IMR-90 (cell line): Measurements from ENCODE around the gene CAMK2D. TPM values are rescaled to one million over a fixed set of nuclear protein-coding genes. Genes with fewer than 3 reads are reported as not detected.

ENCODE experiments used
- ATAC-seq: fragments of 200-7000 bp; cut with Tn5 transposase; 2 replicates; pipeline ENCODE4 v1.9.1; 2020; ENCODE audit warnings: low read depth, mild to moderate bottlenecking, moderate library complexity
- BruUV-seq: library from RNA; stranded (reverse); fragments of 400-500 nt; replicated peaks from 2 replicates; lab custom pipeline; 2021; lab: Mats Ljungman, UMichigan
- CTCF ChIA-PET: fragments of 300-600 bp; formaldehyde crosslinking; extraction: SDS; loops from one replicate; lab custom pipeline; 2021; ENCODE audit warnings: antibody characterized with exemption; lab: Yijun Ruan, JAX
- POLR2A ChIA-PET: fragments of 300-600 bp; sonication (Branson Sonifier 250); formaldehyde crosslinking; loops from one replicate; lab custom pipeline; 2022; ENCODE audit warnings: antibody characterized with exemption; ENCODE audit not compliant: unreplicated experiment; lab: Charles Lee
- DNase-seq: peaks from one replicate; pipeline ENCODE4 v3.0.0; 2013
- H2AFZ ChIP-seq: replicated peaks from 2 replicates; pipeline ENCODE3; 2013; ENCODE audit warnings: low read length, mild to moderate bottlenecking; ENCODE audit not compliant: poor library complexity
- H2AK5ac ChIP-seq: 2 replicates; pipeline ENCODE4 v1.6.1; 2013; ENCODE audit warnings: low read depth, low read length, inconsistent platforms
- H2AK9ac ChIP-seq: replicated peaks from 2 replicates; pipeline ENCODE3; 2013; ENCODE audit warnings: mild to moderate bottlenecking, low read depth, low read length, moderate library complexity; ENCODE audit not compliant: poor library complexity
- H2BK120ac ChIP-seq: 2 replicates; pipeline ENCODE4 v1.6.1; 2013; ENCODE audit warnings: low read depth, low read length, inconsistent platforms
- H2BK15ac ChIP-seq: 3 replicates; pipeline ENCODE4 v1.6.1; 2013; ENCODE audit warnings: low read depth, low read length, inconsistent platforms
- H2BK20ac ChIP-seq: 2 replicates; pipeline ENCODE4 v1.6.1; 2013; ENCODE audit warnings: low read depth, mild to moderate bottlenecking, inconsistent platforms, low read length, moderate library complexity
- H2BK5ac ChIP-seq: 2 replicates; pipeline ENCODE4 v1.6.1; 2013; ENCODE audit warnings: mild to moderate bottlenecking, low read depth, low read length, inconsistent platforms; ENCODE audit not compliant: poor library complexity, severe bottlenecking
- H3K14ac ChIP-seq: replicated peaks from 2 replicates; pipeline ENCODE4 v1.6.1; 2013; ENCODE audit warnings: low read depth, low read length, inconsistent platforms
- H3K18ac ChIP-seq: 2 replicates; pipeline ENCODE4 v1.6.1; 2013; ENCODE audit warnings: low read depth, low read length, control low read depth
- H3K23ac ChIP-seq: 2 replicates; pipeline ENCODE4 v1.6.1; 2013; ENCODE audit warnings: low read depth, low read length, inconsistent platforms
- H3K27ac ChIP-seq: 2 replicates; pipeline ENCODE4 v1.5.1; 2013; ENCODE audit warnings: mild to moderate bottlenecking, control low read depth, low read length; ENCODE audit not compliant: insufficient read depth
- H3K27me3 ChIP-seq: 2 replicates; pipeline ENCODE4 v1.6.1; 2013; ENCODE audit warnings: low read length; ENCODE audit not compliant: control insufficient read depth, insufficient read depth
- H3K36me3 ChIP-seq: 2 replicates; pipeline ENCODE4 v1.6.1; 2013; ENCODE audit warnings: low read length, mixed read lengths; ENCODE audit not compliant: control insufficient read depth, insufficient read depth
- H3K4ac ChIP-seq: 2 replicates; pipeline ENCODE4 v1.6.1; 2013; ENCODE audit warnings: low read depth, low read length, inconsistent platforms
- H3K4me1 ChIP-seq: 2 replicates; pipeline ENCODE4 v1.6.1; 2013; ENCODE audit warnings: low read length, mixed read lengths; ENCODE audit not compliant: control insufficient read depth, insufficient read depth
- H3K4me2 ChIP-seq: 2 replicates; pipeline ENCODE4 v1.6.1; 2013; ENCODE audit warnings: low read depth, mild to moderate bottlenecking, control low read depth, low read length, moderate library complexity
- H3K4me3 ChIP-seq: 2 replicates; pipeline ENCODE4 v1.5.1; 2013; ENCODE audit warnings: low read depth, mild to moderate bottlenecking, control low read depth, low read length, moderate library complexity; ENCODE audit not compliant: insufficient read depth
- H3K56ac ChIP-seq: 2 replicates; pipeline ENCODE4 v1.6.1; 2013; ENCODE audit warnings: low read length, inconsistent platforms; ENCODE audit not compliant: insufficient read depth; ENCODE audit errors: extremely low read depth
- H3K79me1 ChIP-seq, 2 experiments: 2 replicates each; pipeline ENCODE4 v1.6.1; 2013; ENCODE audit warnings: low read length in 2 of 2, inconsistent platforms in 1 of 2, low read depth in 1 of 2
- H3K9ac ChIP-seq: 2 replicates; pipeline ENCODE4 v1.6.1; 2013; ENCODE audit warnings: low read depth, low read length, control low read depth
- H3K9me1 ChIP-seq: 2 replicates; pipeline ENCODE4 v1.6.1; 2013; ENCODE audit warnings: low read length, inconsistent platforms; ENCODE audit not compliant: insufficient read depth
- H3K9me3 ChIP-seq: 2 replicates; pipeline ENCODE4 v1.6.1; 2013; ENCODE audit warnings: low read length; ENCODE audit not compliant: control insufficient read depth, insufficient read depth
- H4K20me1 ChIP-seq: 2 replicates; pipeline ENCODE4 v1.6.1; 2013; ENCODE audit warnings: low read length, inconsistent platforms; ENCODE audit not compliant: insufficient read depth
- H4K5ac ChIP-seq: 2 replicates; pipeline ENCODE4 v1.6.1; 2013; ENCODE audit warnings: mild to moderate bottlenecking, low read depth, low read length, control low read depth
- H4K8ac ChIP-seq, 2 experiments: 2 replicates each; pipeline ENCODE4 v1.6.1; 2013; ENCODE audit warnings: low read depth in 2 of 2, low read length in 2 of 2, control low read depth in 1 of 2, inconsistent platforms in 1 of 2
- H4K91ac ChIP-seq: 2 replicates; pipeline ENCODE4 v1.6.1; 2013; ENCODE audit warnings: low read depth, low read length, inconsistent platforms; ENCODE audit not compliant: insufficient read depth
- CEBPB ChIP-seq: IDR thresholded peaks from 2 replicates; pipeline ENCODE4 v1.6.1; 2012; ENCODE audit warnings: low read depth, low read length, improper control_type of control experiment
- RFX5 ChIP-seq: IDR thresholded peaks from 2 replicates; pipeline ENCODE4 v1.8.0; 2012; ENCODE audit warnings: low read depth, mild to moderate bottlenecking, low read length, moderate library complexity
- WGBS, 2 experiments: methylation state at CpG; one replicate each; pipeline versions ENCODE4 v1.1.5 to v1.1.7; 2013; ENCODE audit warnings: missing lambda C conversion rate in 2 of 2; ENCODE audit not compliant: insufficient read length in 1 of 2; ENCODE audit errors: extremely low coverage in 2 of 2; 5-methylcytosine and 5-hydroxymethylcytosine counted together
- dilution Hi-C: fragments of 300-500 bp; cut with HindIII; formaldehyde crosslinking; loops from one replicate; pipeline ENCODE4 v1.14.3; 2018; ENCODE audit warnings: low sequenced_read_pairs; ENCODE audit not compliant: unreplicated experiment
- in situ Hi-C: fragments of 300-500 bp; cut with MboI; formaldehyde crosslinking; loops from 3 replicates; pipeline ENCODE4 v1.14.3; 2019; ENCODE audit warnings: low sequenced_read_pairs, inconsistent platforms, mixed read lengths
- intact Hi-C: fragments of 100-400 bp; cut with micrococcal nuclease; formaldehyde crosslinking; loops from 2 replicates; pipeline ENCODE4 v1.10.0; 2022
- polyA plus RNA-seq, 3 experiments: library from polyadenylated mRNA; depleted of rRNA; stranded (reverse); fragments of >200 nt; gene quantifications; 2 replicates each; pipeline ENCODE4 v1.2.3, GENCODE V29; 2012; ENCODE audit warnings: low replicate concordance in 1 of 3
- total RNA-seq: library from RNA; depleted of rRNA; stranded (reverse); fragments of >200 nt; gene quantifications from 2 replicates; pipeline ENCODE4 v1.2.3, GENCODE V29; 2012

CAMK2D gene
- total and polyA plus RNA-seq, 2 of the 4 experiments (the other 2 are of a cell fraction) = 44.6 to 156 TPM

DNA sequence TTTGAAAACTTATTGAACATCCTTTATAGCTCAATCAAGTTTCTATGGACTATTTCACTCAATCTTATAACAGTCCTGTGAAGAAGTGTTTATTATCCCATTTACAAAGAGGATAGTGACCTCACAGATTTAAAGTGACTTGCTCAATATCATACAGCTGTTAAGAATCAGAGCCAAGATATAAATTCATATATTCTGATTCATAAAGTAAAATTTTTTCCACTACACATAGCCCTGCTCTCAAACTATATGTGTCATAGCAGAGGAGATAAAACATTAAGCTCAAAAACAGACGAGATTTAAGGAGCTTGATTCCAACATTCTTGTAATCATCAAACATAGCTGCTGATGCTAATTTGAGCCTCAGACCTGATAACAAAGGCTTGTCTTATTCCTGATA, 226.8 kb downstream of the CAMK2D start:
- in situ Hi-C loops = loop anchor here (25.0 kb wide), 1 partner anchor 828 kb away; no protein-coding TSS in a partner anchor
- Histone ChIP-seq H2AK9ac (no peak overlapping the region), H2BK20ac (no peak overlapping the region), H2AK5ac (no peak overlapping the region), H3K9me1 (no peaks in the 10 kb centered on the region), H4K20me1 (no peaks in the 10 kb centered on the region), H3K14ac (no peak overlapping the region), H2BK120ac (no peak overlapping the region), H2BK15ac (no peak overlapping the region), H3K56ac (no peak overlapping the region), H3K4me3 (no peak overlapping the region), H4K5ac (peak overlapping the region; percentile 68; the same call in 1 of the 2 replicates), H3K27me3 (no peaks in the 10 kb centered on the region), H3K18ac (no peak overlapping the region; the same call in 1 of the 2 replicates), H2BK5ac (no peak overlapping the region), H3K9ac (no peak overlapping the region), H4K8ac (no peak overlapping the region), H3K79me1 (peaks cover 9 to 17% of the 10 kb centered on the region in 2 experiments; a peak in 2 of 4 replicates), H3K4me1 (peaks cover 5% of the 10 kb centered on the region), H3K9me3 (no peaks in the 10 kb centered on the region), H3K4me2 (no peak overlapping the region), H3K27ac (no peak overlapping the region), H3K23ac (no peak overlapping the region), H2AFZ (no peak overlapping the region), H3K4ac (no peak overlapping the region), H4K91ac (no peak overlapping the region), H3K36me3 (peaks cover 3% of the 10 kb centered on the region; the same call in 1 of the 2 replicates)
- no CpG with 5 or more reads among the region's 1 CpG for WGBS, 2 experiments
- POLR2A ChIA-PET = interaction anchor here (0.5 kb wide), 1 partner anchor 446 kb away, joined by 6 read pairs; no protein-coding TSS in a partner anchor
- intact Hi-C loops = loop anchor here (5.0 kb wide), 1 partner anchor 848 kb away; no protein-coding TSS in a partner anchor
- DNase-seq (peak; percentile 73), ATAC-seq (peak; percentile 38)
- CTCF ChIA-PET = interaction anchor here (1.3 kb wide), 1 partner anchor 11 kb away, joined by 3 read pairs; no protein-coding TSS in a partner anchor
- TF ChIP-seq CEBPB = peak; percentile 85
- no peak for TF ChIP-seq RFX5
- no TSS peak for BruUV-seq
- dilution Hi-C loops = no loop called here
